Umbilical cord (tissue), 2 donors: ENCODE measurements around the gene PKD2. TPM values are rescaled to one million over a fixed set of nuclear protein-coding genes. Genes with fewer than 3 reads are reported as not detected.
"Not testable (repeated sequence)": the region's sequence is repeated elsewhere in the genome, so short reads cannot be mapped to it uniquely, and the experiment has no call there.

Source experiments
- DNase-seq: peaks from one replicate; pipeline ENCODE4 v3.0.0-alpha.2; 2015; ENCODE audit warnings: low spot score
- total RNA-seq: library from RNA; depleted of rRNA; stranded (reverse); fragments of >200 nt; gene quantifications from one replicate; pipeline ENCODE4 v1.2.3, GENCODE V29; 2014; ENCODE audit warnings: low replicate concordance; ENCODE audit not compliant: insufficient read depth

The PKD2 gene
- total RNA-seq, 1 donor from 2014 or later: 70.3 TPM

DNA sequence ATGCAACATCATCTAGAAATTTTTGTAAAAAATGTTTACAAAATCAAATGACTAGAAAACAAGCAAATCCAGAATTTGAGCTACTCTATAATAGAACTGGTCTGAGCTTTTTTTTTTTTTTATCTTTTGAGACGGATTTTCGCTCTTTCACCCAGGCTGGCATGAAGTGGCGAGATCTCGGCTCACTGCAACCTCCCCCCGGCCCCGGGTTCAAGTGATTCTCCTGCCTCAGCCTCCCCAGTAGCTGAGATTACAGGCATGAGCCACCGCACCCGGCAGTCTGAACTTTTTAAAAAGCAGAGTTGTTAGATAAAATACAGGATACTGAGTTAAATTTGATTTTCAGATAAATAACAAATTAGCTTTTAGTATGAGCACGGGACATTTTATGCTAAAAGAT lies 20.9 kb upstream of the PKD2 start:
- no peak for DNase-seq

DNA sequence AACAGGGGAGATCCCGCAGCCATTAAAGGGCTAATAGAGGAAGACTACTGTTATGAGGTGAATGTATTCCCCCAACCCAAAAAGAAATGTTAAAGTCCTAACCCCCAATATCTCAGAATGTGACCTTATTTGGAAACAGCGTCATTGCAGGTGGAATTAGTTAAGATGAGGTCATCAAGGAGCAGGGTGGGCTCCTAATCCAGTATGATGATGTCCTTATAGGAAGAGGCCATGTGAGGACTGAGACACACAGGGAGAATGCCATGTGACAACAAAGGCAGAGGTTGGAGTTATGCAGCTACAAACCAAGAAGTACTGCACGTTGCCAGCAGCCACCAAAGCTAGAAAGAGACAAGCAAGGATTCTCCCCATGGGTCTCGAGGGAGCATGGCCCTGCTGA lies 17.7 kb upstream of the PKD2 start:
- no peak for DNase-seq

DNA sequence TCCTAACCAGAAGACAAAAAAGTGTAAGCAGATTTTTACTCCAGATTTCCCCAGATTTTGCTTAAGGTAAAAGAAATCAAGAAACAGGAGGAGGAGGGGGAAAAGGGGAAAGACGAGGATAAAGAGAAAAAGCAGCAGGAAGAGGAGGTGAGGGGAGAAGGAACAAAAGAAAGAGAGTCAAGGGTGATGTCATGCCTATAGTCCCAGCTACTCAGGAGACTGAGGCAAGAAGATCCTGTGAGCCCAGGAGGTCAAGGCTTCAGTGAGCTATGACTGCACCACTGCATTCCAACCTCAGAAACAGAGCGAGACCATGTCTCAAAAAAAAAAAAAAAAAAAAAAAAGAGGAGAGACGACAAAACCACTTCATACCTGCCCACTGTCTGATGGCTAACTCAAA lies 12.0 kb upstream of the PKD2 start:
- DNase-seq: no peak

DNA sequence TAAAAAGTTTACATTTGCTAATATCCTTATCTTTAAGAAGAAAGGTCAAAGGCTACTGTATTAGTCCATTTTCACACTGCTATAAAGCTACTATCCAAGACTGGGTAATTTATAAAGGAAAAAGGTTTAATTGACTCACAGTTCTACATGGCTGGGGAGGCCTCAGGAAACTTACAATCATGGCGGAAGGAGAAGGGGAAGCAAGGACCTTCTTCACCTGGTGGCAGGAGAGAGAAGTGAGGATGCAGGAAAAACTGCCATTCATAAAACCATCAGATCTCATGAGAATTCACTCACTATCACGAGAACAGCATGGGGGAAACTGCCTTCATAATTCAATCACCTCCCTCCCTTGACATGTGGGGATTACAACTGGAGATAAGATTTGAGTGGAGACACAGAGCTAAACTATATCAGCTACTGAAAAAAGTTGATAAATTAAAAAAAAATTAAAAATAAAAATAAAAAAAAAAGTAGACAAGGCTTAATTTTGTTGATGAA lies 8.2 kb upstream of the PKD2 start:
- not testable (repeated sequence) for DNase-seq

DNA sequence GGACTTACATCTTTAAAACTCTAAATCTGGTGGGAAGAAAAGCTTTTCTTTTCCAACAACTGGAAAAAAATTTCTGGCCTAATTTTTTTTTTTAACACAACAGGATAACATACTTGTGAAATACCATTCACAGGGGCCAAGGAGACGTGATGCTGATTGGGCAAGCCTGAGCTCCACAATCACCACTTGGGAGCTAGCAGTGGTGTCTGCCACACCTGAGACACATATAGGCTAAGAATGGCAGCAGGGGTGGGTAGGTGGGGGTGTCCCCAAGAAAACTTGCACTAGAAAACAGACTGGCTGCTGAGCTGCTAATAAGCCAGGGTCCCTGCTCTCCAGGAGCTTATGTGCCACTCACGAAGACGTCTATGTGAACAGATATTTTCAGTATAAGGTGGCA lies 5.6 kb upstream of the PKD2 start:
- no peak for DNase-seq

DNA sequence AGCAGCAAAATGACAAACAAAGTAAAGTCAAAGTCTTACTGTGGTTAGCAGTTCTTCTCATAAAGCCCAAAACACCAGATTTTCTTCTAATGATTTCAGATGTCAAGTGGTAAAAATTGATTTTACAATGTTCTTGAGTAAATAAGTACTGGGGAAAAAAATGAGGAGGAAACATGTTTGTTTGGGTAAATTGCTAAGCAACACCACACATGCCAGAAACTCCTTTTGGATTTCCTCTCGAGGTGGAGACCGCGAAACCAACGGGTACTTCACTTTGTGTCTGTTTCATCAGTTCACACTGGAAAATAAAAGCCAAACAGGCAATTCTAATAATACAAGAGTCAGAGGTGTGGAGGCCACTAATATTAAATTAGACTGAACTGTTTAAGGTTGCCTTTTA lies 4.6 kb upstream of the PKD2 start:
- DNase-seq: no peak

DNA sequence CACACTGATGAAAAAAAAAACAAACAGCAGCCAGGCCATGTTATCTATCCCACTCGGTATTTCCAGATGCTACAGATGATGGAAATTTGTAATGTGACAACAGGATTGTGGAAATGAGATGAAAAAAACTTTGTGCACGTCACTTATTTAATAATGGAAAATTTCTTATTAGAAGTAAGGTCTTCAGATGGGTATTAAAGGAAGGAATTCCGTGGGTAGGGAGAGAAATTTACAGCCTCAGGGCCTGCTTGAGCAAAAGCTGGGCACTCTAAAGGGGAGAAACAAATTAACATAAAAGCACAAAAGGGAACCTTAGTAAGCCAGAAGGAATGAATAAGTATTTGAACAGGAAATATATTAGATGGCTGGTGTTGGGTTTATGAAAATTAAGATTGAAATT lies 4.2 kb upstream of the PKD2 start:
- DNase-seq: no peak

DNA sequence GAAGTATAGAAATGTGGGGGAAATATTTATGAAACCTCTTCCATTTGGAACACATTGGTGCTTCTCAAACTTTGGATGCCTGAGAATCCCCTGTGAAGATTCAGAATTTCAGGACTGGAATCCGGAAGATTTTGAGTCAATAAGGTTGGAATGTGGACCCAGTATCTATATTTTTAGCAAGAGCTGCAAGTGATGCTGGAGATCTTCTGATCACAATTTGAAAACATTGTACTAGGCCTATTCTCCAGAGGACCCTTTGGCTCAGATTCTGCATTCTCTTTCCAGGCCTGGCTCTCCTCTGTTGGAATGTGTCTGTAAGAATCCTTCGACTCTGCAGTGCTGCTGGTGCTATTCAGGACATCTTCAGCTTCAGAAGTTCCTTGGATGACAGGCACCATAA lies 2.4 kb upstream of the PKD2 start:
- peak; percentile 30 for DNase-seq

DNA sequence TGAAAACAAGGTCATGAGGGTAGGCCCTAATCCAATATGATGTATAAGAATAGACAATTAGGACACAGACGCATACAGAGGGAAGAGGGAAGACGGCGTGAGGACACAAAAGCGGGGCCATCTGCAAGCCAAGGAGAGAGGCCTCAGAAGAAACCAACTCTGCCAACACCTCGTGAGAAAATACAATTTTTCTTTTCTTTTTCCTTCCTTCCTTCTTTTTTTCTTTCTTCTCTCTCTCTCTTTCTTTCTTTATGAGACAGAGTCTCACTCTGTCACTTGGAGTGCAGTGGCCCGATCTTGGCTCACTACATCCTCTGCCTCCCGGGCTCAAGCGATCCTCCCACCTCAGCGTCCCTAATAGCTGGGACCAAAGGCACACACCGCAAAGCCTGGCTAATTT lies 1.5 kb upstream of the PKD2 start:
- DNase-seq: no peak

DNA sequence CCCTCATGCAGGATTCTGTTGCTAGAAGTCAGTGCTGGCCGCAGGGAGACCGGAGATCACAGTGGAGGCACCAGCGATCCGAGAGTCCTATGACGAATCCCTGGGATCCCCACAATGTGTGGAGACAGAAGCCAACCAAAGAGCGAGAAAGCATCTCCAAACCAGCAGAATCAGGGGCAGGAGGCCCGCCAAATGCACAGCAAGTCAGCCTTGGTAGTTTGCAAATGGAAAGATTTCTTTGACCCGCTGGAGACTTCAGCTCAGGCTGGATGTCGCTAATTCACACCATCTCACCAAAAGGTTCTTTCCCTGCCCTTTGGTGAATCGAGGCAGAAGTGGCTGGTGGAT lies 505 bp upstream of the PKD2 start:
- DNase-seq: no peak

DNA sequence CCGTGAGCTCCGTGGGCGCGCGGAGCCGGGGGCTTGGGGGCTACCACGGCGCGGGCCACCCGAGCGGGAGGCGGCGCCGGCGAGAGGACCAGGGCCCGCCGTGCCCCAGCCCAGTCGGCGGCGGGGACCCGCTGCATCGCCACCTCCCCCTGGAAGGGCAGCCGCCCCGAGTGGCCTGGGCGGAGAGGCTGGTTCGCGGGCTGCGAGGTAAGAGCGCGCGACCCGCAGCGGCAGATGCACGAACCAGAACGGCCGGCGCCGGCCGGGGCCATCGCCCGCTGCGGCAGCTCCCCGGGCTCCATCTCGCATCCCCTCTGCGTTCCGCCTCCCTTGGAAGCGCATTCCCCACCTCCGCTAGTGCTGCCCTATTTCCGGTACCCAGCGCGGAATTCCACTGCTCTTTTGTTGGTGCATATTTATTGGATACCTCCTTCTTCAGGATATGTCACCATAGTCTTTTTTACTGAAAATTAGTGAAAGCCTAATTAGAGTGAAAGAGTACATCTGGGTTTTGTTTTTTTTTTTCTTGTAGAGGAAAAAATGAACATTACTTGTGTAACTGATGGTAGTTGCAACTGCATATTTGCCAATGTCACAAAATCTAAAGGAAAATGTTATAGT lies 797 bp downstream of the PKD2 start:
- DNase-seq: peak; percentile 66

DNA sequence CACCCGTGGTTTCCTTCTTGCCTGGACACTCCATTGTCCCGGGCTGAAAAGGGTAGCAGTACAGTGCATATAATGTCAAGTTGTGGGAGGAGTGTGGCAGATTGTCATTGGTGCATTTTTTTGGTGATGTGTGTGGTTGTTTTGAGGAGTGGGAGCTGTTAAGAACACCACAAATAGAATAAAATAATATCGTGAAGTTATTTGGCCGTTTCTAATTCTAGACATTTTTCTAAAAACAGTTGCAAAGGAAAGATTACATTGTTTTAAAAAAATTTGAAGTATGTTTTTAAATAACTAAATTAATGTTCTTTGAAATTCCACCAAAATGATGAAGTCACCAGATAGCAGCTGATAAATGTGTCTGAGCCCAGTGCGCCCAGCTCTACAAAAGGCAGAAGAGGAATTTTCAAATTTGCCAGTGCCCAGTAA lies 1.3 kb downstream of the PKD2 start:
- DNase-seq: peak; percentile 34

DNA sequence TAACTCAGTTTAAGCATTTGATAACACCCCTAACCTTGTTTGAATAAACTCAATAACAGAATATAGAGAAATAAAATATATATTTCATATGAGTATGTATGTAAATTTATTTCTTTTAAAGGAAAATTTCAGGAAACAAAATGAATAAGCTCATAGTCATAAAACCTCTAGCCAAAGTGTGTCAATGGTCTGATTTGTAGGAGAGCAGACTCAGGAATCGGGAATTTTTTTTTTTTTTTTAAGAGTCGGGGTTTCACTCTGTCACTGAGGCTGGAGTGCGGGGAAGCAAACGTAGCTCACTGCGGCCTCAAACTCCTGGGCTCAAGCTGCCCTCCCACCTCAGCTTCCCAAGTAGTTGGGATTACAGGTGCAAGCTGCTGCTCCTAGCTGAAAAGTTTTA lies 2.4 kb downstream of the PKD2 start:
- no peak for DNase-seq

DNA sequence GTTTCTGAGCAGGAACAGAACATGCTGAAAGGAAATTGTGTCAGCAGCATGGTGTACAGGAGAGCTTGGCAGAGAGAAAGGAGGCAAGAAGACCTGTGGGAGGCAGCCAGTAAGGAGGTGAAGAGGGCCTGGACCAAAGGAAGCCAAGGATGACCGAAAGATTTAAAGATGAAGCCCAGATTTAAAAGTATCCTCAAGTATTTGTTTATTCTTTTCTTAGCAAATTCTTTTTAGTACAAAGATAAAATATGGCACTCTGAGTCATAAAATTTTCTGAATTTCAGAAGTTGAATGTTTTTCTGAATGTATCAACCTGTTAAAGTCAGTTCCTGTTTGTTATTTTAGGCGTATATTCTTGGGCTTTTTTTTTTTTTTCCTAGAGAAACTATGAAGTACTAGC lies 3.5 kb downstream of the PKD2 start:
- DNase-seq: no peak

DNA sequence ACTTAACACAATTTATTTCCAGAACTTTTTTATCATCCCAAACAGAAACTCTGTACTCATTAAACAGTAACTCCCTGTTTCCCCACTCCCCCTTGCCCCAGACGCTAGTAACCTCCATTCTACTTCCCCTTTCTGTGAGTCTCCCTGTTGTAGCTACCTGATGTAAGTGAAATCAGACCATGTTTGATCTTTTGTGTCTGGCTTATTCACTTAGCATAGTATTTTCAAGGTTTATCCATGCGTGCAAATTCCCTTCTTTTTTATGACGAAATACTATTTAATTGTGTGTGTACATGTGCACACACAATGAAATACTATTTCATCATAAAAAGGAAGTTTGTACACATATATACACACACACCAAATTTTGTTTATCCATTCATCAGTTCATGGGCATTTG lies 5.2 kb downstream of the PKD2 start:
- no peak for DNase-seq

DNA sequence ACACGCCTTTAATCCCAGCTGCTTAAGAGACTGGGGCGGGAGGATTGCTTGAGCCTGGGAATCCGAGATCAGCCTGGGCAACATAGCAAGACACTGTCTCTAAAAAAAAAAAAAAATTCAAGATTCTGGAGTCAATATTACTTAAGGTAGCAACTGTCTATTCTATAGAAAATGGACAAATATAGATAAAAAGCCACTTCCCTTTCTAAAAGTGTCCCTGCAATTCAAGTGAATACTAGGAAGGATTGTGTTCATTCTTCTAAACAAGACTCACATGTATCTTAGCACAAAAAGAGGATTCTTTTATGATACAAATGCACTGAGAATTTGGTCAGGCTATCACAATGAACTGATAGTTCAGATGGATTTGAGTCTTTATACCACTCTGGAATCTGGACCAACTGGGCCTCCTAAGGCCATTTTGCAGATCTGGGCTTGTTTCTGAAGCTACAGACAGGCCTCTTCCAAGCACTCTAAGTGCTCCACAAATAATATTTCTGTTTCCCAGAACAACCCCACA lies 7.0 kb downstream of the PKD2 start:
- no peak for DNase-seq

DNA sequence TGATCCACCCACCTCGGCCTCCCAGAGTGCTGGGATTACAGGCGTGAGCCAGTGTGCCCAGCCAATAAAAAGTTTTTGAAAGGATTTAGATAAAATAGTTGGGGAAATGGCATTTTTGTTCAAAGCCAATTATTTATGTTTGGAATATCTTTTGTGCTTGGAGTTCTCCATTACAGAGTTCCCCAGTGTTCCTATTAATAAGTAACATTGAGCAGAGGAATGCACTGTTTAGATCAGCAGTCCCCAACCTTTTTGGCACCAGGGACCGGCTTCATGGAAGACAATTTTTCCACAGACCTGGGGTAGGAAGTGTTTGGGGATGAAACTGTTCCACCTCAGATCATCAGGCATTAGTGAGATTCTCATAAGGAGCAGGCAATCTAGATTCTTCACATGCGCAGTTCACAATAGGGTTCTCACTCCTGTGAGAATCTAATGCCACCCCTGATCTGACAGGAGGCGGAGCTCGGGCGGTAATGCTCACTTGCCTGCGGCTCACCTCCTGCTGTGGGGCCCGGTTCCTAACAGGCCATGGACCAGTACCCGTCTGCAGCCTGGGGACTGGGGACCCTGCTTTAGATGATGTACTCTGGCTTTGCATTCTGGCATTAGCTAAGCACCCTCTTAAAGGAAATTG lies 8.3 kb downstream of the PKD2 start:
- no peak for DNase-seq

DNA sequence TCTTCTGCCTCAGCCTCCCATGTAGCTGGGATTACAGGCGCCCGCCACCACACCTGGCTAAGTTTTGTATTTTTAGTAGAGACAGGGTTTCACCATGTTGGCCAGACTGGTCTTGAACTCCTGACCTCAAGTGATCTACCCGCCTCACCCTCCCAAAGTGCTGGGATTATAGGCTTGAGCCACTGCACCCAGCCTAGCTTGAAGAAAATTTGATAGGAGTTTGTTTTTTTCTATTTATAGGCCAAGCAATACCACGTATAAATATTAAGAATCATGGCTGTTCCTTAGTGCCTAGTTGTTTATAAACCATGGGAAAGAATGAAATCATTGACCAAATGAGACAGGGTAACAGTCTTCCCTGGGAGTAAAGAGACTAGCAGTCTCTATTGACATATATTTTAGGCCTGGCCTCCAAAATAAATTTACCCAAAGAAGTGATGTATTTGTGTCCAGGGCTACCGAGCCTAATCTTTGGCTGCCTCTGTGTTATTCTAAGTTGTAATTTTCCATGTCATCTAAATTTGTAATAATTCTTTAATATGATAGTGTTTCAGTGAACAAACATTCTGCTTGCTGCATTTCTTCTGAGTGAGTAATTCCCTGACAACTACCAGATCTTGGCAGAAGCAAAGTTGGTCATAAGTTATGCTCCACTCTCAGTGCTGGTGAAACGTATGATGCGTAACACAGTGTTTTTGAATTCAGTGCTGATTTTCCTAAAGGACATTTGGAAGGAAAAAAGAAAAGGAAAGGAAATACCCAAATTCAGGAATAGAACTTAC lies 10.3 kb downstream of the PKD2 start:
- peak; percentile 96 for DNase-seq

DNA sequence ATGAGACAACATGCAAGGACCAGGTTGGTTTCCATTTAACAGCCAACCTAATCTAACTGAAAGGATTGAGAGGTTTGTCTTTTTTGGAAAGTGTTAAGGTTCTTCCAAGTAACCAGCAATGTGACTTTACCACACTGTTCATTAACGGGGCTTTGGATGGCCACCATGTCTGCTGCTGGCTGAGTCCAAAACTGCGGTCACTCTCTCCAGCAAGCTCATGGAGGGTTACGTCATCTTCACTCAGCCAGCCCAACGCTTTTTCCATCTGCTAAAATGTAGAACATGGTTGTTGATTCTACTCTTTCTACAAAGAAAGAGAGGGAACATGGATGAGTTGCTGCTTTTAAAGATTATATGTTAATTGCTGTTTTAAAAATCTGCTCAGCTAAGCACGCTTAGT lies 11.0 kb downstream of the PKD2 start:
- DNase-seq: peak; percentile 11

DNA sequence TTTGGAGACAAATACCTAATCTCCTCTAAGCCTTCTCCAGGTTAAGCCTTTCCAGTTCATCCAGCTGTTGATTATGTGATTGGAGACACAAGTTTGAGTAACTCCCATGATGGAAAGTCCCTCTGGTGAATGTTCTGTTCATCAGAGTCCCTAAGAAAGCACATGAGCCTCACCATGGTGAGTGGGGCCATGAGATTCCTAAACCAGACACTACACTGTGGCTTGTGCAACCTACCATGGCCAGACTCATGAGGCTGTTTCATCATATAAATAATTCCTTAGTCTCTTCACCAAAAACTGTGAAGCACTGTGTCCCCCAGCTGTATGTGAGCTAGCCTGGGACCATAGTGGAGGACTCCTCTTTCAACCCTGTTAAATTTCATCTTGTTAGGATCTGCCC lies 14.4 kb downstream of the PKD2 start:
- DNase-seq: no peak

DNA sequence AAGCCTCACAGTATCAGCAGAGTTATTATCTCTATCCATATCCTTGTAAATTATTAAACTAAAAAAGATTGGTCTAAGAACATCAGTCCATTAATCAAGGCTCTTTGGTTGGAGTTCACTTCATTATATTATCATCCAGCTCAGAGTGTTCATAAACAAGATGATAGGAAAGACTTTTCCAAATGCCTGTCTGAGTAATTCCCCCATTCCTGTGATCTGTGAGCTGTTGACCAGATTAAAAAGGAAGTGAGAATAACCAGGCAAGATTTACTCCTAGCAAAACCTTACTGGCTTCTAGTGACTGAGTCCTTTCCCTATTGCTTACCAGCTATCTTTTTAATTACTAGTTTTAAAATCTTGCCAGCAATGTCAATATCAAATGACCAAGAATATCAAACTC lies 14.9 kb downstream of the PKD2 start:
- peak; percentile 33 for DNase-seq

DNA sequence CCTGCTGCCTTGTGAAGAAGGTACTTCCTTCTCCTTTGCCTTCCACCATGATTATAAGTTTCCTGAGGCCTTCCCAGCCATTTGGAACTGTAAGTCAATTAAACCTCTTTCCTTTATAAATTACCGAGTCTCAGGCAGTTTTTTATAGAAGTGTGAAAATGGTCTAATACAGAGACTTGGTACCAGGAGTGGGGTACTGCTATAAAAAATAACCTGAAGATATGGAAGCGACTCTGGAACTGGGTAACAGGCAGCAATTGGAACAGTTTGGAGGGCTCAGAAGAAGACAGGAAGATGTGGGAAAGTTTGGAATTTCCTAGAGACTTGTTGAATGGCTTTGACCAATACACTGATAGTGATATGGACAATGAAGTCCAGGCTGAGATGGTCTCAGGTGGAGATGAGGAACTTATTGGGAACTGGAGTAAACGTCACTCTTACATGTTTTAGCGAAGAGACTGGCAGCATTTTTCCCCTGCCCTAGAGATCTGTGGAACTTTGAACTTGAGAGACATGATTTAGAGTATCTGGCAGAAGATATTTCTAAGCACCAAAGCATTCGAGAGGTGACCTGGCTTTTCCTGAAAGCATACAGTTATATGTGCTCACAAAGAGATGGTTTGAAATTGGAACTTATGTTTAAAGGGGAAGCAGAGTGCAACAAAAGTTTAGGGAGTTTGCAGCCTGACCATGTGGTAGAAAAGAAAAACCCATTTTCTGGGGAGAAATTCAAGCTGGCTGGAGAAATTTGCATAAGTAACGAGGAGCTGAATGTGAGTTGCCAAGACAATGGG lies 18.6 kb downstream of the PKD2 start:
- not testable (repeated sequence) for DNase-seq
